ENCODE data around the gene AHSP. TPM values are rescaled to one million over a fixed set of nuclear protein-coding genes. Genes with fewer than 3 reads are reported as not detected.

The AHSP gene
- total and polyA plus RNA-seq, 9 donors = not detected

- intact Hi-C loops (cut with DNase I) = no loop called here
- Histone ChIP-seq H3K4me3 (no peak overlapping the region), H3K27me3 (no peaks in the 10 kb centered on the region), H3K4me1 (ENCODE audit: insufficient read depth) (no peaks in the 10 kb centered on the region), H3K36me3 (no peaks in the 10 kb centered on the region), H3K27ac (no peak overlapping the region), H3K9me3 (peaks cover 0 to 11% of the 10 kb centered on the region in 2 donors)
- WGBS, 3 donors = 83 to 90% (median 89%) methylated on average over 4 of the region's 4 CpGs
- DNase-seq = no peak
- TF ChIP-seq POLR2A (IDR thresholded peaks at IDR 0.05) = no peak
- TF ChIP-seq, protein P1, sequence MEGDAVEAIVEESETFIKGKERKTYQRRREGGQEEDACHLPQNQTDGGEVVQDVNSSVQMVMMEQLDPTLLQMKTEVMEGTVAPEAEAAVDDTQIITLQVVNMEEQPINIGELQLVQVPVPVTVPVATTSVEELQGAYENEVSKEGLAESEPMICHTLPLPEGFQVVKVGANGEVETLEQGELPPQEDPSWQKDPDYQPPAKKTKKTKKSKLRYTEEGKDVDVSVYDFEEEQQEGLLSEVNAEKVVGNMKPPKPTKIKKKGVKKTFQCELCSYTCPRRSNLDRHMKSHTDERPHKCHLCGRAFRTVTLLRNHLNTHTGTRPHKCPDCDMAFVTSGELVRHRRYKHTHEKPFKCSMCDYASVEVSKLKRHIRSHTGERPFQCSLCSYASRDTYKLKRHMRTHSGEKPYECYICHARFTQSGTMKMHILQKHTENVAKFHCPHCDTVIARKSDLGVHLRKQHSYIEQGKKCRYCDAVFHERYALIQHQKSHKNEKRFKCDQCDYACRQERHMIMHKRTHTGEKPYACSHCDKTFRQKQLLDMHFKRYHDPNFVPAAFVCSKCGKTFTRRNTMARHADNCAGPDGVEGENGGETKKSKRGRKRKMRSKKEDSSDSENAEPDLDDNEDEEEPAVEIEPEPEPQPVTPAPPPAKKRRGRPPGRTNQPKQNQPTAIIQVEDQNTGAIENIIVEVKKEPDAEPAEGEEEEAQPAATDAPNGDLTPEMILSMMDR (IDR thresholded peaks at IDR 0.05) = no peak
- no peak for TF ChIP-seq EP300 (IDR thresholded peaks at IDR 0.05)
Observed at GRCh38 chr16:31542763-31543162, 15.1 kb downstream of the AHSP start.

- WGBS, 3 donors = 77 to 82% (median 78%) methylated on average over 8 of the region's 8 CpGs
- no peaks in the 10 kb centered on the region for H3K9me3 ChIP-seq
- TF ChIP-seq POLR2A (IDR thresholded peaks at IDR 0.05) (no peak), EP300 (IDR thresholded peaks at IDR 0.05) (no peak)
- TF ChIP-seq, protein P1 (IDR thresholded peaks at IDR 0.05) = no peak
- H3K4me1 ChIP-seq (ENCODE audit: insufficient read depth) = no peaks in the 10 kb centered on the region
- no peaks in the 10 kb centered on the region for H3K36me3 ChIP-seq
- no peaks in the 10 kb centered on the region for H3K27me3 ChIP-seq
- no peak overlapping the region for H3K4me3 ChIP-seq
- intact Hi-C loops (cut with DNase I) = no loop called here
- no peak overlapping the region for H3K27ac ChIP-seq
- DNase-seq = no peak
Observed at GRCh38 chr16:31561426-31562233, 33.9 kb downstream of the AHSP start.

DNA sequence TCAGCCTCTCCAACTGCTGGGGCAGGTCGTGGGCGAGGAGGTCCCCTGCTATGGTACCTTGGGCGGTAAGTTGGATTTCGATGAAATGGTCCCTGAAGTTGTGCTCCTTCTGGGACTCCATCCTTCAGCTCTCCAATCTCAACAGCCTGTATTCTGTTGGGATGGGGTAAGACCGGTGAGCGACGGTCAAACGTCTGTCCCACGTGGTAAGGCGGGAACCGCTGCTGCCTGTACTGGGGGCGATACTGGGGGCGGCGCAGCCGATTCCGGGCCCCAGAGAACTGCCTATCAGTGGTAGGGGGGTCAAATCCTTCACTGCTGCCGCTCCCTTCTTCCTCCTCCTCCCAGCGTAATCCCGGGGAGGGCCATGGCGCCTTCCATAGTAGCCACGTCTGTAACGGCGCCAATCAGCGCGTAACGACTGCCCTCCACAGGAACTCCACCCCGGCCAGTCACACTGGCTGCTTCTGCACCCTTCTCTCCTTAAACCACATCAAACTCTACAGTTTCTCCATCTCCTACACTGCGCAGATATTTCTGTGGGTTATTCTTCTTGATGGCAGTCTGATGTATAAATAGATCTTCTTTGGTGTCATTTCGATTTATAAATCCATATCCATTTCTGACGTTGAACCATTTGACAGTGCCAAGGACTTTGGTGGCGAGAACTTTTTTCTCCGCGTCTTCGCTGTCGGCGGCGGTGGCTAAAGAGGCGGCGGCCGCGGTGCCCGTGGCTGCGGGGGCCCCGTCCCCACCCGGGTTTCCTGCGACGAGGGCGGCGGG is 41.1 kb downstream of the AHSP start:
- DNase-seq = no peak
- intact Hi-C loops (cut with DNase I) = no loop called here

DNA sequence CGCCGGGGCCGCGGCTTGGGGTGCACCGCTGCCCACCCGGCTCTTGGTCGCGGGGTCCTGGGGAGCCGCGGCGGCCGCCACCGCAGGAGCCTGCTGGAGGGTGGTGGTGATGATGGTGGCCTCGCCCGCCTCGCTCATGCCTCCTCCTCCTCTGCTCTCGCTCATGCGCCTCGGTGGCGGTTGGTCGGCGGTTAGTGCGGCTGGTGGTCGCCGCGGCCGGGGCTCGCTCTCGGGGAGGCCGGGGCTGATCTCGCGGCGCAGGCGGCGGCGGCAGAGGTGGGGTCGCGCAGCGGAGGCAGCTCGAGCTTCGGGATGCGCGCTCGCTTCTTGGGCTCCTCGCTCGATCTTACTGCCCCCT is 41.6 kb downstream of the AHSP start:
- Histone ChIP-seq H3K27me3 (no peaks in the 10 kb centered on the region), H3K4me3 (peak overlapping the region; percentile 3), H3K9me3 (no peaks in the 10 kb centered on the region), H3K27ac (no peak overlapping the region), H3K4me1 (ENCODE audit: insufficient read depth) (no peaks in the 10 kb centered on the region), H3K36me3 (no peaks in the 10 kb centered on the region)
- intact Hi-C loops (cut with DNase I) = no loop called here
- TF ChIP-seq, protein P1 (IDR thresholded peaks at IDR 0.05) = no peak
- TF ChIP-seq POLR2A (IDR thresholded peaks at IDR 0.05) (no peak), EP300 (IDR thresholded peaks at IDR 0.05) (no peak)
- DNase-seq = no peak
- WGBS, 3 donors = 0 to 1% (median 0%) methylated on average over 33 to 46 of the region's 46 CpGs

More for the DNA sequence above, 41.1 kb downstream of the AHSP start:
- Histone ChIP-seq H3K27ac (no peak overlapping the region), H3K27me3 (no peaks in the 10 kb centered on the region), H3K9me3 (no peaks in the 10 kb centered on the region), H3K4me3 (peak overlapping the region; percentile 3), H3K4me1 (ENCODE audit: insufficient read depth) (no peaks in the 10 kb centered on the region), H3K36me3 (no peaks in the 10 kb centered on the region)
- no peak for TF ChIP-seq POLR2A (IDR thresholded peaks at IDR 0.05)
- TF ChIP-seq, protein P1 (IDR thresholded peaks at IDR 0.05) = no peak
- TF ChIP-seq EP300 (IDR thresholded peaks at IDR 0.05) = no peak
- WGBS, 3 donors = 4 to 8% (median 5%) methylated on average over 48 to 49 of the region's 49 CpGs

Measured in ovary (tissue), 9 donors.